ENCODE measurements around the gene APOD. TPM values are rescaled to one million over a fixed set of nuclear protein-coding genes. Genes with fewer than 3 reads are reported as not detected.

APOD gene
- 1.2 and 1.3 TPM in 2 replicates for total RNA-seq

GRCh38 chr3:195583831-195584542, at the start of gene APOD:
Gene APOD, minus strand, starts transcription at chr3:195583940. Its CDS starts 4,479 bp downstream, at chr3:195579461.

DNA sequence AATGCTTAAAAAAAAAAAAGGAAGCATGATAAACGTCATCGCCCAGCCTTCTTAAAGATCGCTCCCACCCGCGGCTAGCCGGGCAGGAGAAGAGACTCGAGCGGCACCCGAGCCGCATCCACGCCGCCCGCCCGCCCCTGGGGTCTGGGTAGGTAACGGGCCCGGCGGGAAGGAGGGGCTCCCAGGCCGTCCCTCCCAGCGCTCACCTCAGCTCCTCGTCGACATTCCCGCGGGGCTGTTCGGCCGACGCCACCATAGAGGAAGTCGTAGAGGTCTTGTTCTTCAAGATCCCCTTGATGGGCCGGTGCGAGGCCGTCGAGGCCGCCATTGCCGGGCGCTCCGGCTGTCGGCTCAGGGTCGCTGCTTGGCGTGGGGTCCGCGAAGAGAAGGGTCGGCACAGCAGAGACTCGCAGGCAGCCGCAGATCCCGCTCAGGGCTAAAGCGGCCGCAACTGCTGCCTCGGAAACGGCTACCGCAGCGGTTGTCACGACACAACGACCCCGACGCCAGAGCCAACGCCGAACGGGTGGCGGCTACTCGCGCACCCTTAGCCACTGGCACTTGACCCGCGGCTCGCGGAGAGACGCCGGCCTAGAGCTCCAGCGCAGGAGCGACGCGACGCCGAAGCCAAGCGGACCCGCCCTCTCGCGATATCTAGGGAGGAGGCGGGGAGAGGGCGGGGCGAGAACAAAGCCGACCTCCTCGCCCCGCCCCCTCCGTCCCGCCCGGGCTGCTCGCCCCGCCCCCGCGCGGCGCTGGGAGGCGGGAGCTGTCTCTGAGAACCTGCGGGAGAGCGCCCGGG, 40.8 kb downstream of the APOD start, which contains the start of gene PPP1R2:
TSS of gene PPP1R2 (minus strand) at position 628 of the 802 bp plus-strand sequence. CDS start at position 328, 300 bp downstream.

Other genes starting within 250 kb of the APOD start
- gene ACAP2, start 140.9 kb downstream of the APOD start, total RNA-seq: 73.3 and 86.1 TPM in 2 replicates
- gene PPP1R2, start 40.6 kb downstream of the APOD start, total RNA-seq: 57.1 and 85.2 TPM in 2 replicates
- 0.60 and 0.95 TPM in 2 replicates for gene MUC20, start 137.0 kb upstream of the APOD start, total RNA-seq
- gene MUC4, start 228.0 kb upstream of the APOD start, total RNA-seq: 0.16 TPM in 1 of 2 replicates, not detected in the other